KMS-11 (cell line): Measurements from ENCODE around the gene KAT8.

Experiments used
- H2AFZ ChIP-seq: fragments of 200-600 bp; sonication (generic); 2 replicates; pipeline ENCODE4 v1.6.1; 2016; ENCODE audit warnings: antibody characterized with exemption, mixed run types, low read depth
- H3K27ac ChIP-seq: fragments of 200-600 bp; sonication (generic); 2 replicates; pipeline ENCODE4 v1.6.1; 2016; ENCODE audit warnings: mild to moderate bottlenecking, mixed run types
- H3K27me3 ChIP-seq: fragments of 200-600 bp; sonication (generic); 2 replicates; pipeline ENCODE4 v1.6.1; 2017; ENCODE audit warnings: mild to moderate bottlenecking, low read depth, mixed run types, moderate library complexity; ENCODE audit not compliant: insufficient read depth
- H3K36me3 ChIP-seq: fragments of 200-600 bp; sonication (generic); 2 replicates; pipeline ENCODE4 v1.6.1; 2017; ENCODE audit warnings: mild to moderate bottlenecking, mixed run types; ENCODE audit not compliant: insufficient read depth
- H3K4me1 ChIP-seq: fragments of 200-600 bp; sonication (generic); 2 replicates; pipeline ENCODE4 v1.6.1; 2016; ENCODE audit warnings: mild to moderate bottlenecking, low read depth, mixed run types; ENCODE audit not compliant: poor library complexity, severe bottlenecking
- H3K4me2 ChIP-seq: fragments of 200-600 bp; sonication (generic); 2 replicates; pipeline ENCODE4 v1.7.0; 2016; ENCODE audit warnings: mild to moderate bottlenecking, mixed run types
- H3K4me3 ChIP-seq: fragments of 200-600 bp; sonication (generic); IDR thresholded peaks from 2 replicates; pipeline ENCODE4 v1.6.1; 2017; ENCODE audit warnings: low read depth, low read length, mixed read lengths; ENCODE audit not compliant: insufficient read depth
- H3K79me2 ChIP-seq: fragments of 200-600 bp; sonication (generic); 2 replicates; pipeline ENCODE4 v1.6.1; 2016; ENCODE audit warnings: low read depth, mixed run types; ENCODE audit not compliant: insufficient read depth
- H3K9ac ChIP-seq: fragments of 200-600 bp; sonication (generic); 2 replicates; pipeline ENCODE4 v1.6.1; 2016; ENCODE audit warnings: mild to moderate bottlenecking, mixed run types
- H4K20me1 ChIP-seq: fragments of 200-600 bp; sonication (generic); 2 replicates; pipeline ENCODE4 v1.6.1; 2016; ENCODE audit warnings: mild to moderate bottlenecking, mixed run types; ENCODE audit not compliant: insufficient read depth
- CTCF ChIP-seq: fragments of 200-600 bp; sonication (generic); conservative IDR thresholded peaks from 2 replicates; pipeline ENCODE4 v1.6.1; 2017; ENCODE audit warnings: low read depth, mild to moderate bottlenecking, antibody characterized with exemption, low read length, moderate library complexity, mixed read lengths

KAT8 gene

DNA sequence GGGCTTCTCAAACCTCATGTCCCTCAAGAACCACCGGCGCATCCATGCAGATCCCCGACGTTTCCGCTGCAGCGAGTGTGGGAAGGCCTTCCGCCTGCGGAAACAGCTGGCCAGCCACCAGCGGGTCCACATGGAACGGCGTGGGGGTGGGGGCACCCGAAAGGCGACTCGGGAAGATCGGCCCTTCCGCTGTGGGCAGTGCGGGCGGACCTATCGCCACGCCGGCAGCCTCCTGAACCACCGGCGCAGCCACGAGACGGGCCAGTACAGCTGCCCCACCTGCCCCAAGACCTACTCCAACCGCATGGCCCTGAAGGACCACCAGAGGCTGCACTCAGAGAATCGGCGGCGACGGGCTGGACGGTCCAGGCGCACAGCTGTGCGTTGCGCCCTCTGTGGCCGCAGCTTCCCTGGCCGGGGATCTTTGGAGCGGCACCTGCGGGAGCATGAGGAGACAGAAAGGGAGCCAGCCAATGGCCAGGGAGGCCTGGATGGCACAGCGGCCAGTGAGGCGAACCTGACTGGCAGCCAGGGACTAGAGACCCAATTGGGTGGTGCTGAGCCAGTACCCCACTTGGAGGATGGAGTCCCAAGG lies 37.3 kb upstream of the KAT8 start:
- TF ChIP-seq CTCF, result no peak
- Histone ChIP-seq H3K4me2 (no peak overlapping the region), H3K27me3 (no peaks in the 10 kb centered on the region), H3K79me2 (peaks cover 32% of the 10 kb centered on the region), H3K4me3 (no peak overlapping the region), H4K20me1 (no peaks in the 10 kb centered on the region), H3K27ac (no peak overlapping the region), H2AFZ (no peak overlapping the region), H3K4me1 (peaks cover 7% of the 10 kb centered on the region), H3K9ac (no peak overlapping the region), H3K36me3 (no peaks in the 10 kb centered on the region; the same call in 1 of the 2 replicates)

DNA sequence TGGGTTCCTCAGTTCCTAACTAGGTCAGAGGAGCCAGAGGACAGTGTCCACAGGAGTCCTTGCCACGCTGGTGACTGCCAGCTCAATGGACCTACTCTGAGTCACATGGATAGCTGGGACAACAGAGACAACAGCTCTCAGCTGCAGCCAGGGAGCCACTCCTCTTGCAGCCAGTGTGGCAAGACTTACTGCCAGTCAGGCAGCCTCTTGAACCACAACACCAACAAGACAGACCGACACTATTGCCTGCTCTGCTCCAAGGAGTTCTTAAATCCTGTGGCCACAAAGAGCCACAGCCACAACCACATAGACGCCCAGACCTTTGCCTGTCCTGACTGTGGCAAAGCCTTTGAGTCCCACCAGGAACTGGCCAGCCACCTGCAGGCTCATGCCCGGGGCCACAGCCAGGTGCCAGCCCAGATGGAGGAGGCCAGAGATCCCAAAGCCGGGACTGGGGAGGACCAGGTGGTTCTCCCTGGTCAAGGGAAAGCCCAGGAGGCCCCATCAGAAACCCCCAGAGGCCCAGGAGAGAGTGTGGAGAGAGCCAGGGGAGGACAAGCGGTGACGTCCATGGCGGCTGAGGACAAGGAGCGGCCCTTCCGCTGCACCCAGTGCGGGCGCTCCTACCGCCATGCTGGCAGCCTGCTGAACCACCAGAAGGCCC lies 36.6 kb upstream of the KAT8 start:
- no peak overlapping the region for H3K9ac ChIP-seq
- no peak overlapping the region for H3K27ac ChIP-seq

GRCh38 chr16:31081428-31082351 lies 35.8 kb upstream of the KAT8 start:
- H3K4me2 ChIP-seq, result no peak overlapping the region
- H3K27ac ChIP-seq, result no peak overlapping the region
- no peaks in the 10 kb centered on the region; the same call in 1 of the 2 replicates for H3K36me3 ChIP-seq
- H3K9ac ChIP-seq, result no peak overlapping the region
- H3K4me1 ChIP-seq, result no peaks in the 10 kb centered on the region
- H4K20me1 ChIP-seq, result no peaks in the 10 kb centered on the region
- no peak for TF ChIP-seq CTCF
- no peaks in the 10 kb centered on the region for H3K27me3 ChIP-seq
- H3K4me3 ChIP-seq, result no peak overlapping the region
- H2AFZ ChIP-seq, result no peak overlapping the region
- H3K79me2 ChIP-seq, result peaks cover 16% of the 10 kb centered on the region; the same call in 1 of the 2 replicates

More for the DNA sequence above, 36.6 kb upstream of the KAT8 start:
- H3K27me3 ChIP-seq, result no peaks in the 10 kb centered on the region
- peaks cover 24% of the 10 kb centered on the region; the same call in 1 of the 2 replicates for H3K79me2 ChIP-seq
- H3K4me3 ChIP-seq, result no peak overlapping the region
- TF ChIP-seq CTCF, result no peak
- H3K4me2 ChIP-seq, result no peak overlapping the region
- H4K20me1 ChIP-seq, result no peaks in the 10 kb centered on the region
- no peak overlapping the region for H2AFZ ChIP-seq
- no peaks in the 10 kb centered on the region for H3K4me1 ChIP-seq
- no peaks in the 10 kb centered on the region; the same call in 1 of the 2 replicates for H3K36me3 ChIP-seq

- no peaks in the 10 kb centered on the region; the same call in 1 of the 2 replicates for H3K36me3 ChIP-seq
- TF ChIP-seq CTCF, result no peak
- H2AFZ ChIP-seq, result no peak overlapping the region
- H3K27ac ChIP-seq, result no peak overlapping the region
- H3K27me3 ChIP-seq, result no peaks in the 10 kb centered on the region
- no peak overlapping the region for H3K4me3 ChIP-seq
- no peak overlapping the region for H3K9ac ChIP-seq
- no peak overlapping the region for H3K4me2 ChIP-seq
- peaks cover 8% of the 10 kb centered on the region; the same call in 1 of the 2 replicates for H3K79me2 ChIP-seq
- H4K20me1 ChIP-seq, result no peaks in the 10 kb centered on the region
- H3K4me1 ChIP-seq, result no peaks in the 10 kb centered on the region
These were observed 35.0 kb upstream of the KAT8 start for GRCh38 chr16:31082368-31083045.
